Common myeloid progenitor, CD34-positive (primary cell): ENCODE results near the gene USP40.

Source experiments
- CTCF ChIA-PET: fragments of 350-600 bp; sonication (Branson Sonifier 250); formaldehyde crosslinking; loops from one replicate; lab custom pipeline; 2021; ENCODE audit warnings: antibody characterized with exemption; lab: Charles Lee
- POLR2A ChIA-PET: fragments of 350-600 bp; sonication (Branson Sonifier 250); formaldehyde crosslinking; loops from one replicate; lab custom pipeline; 2021; ENCODE audit warnings: antibody characterized with exemption; lab: Charles Lee
- DNase-seq, 3 donors: peaks; one replicate each; pipeline versions ENCODE4 v3.0.0 to v3.0.0-alpha.2; 2013
- H3K27ac ChIP-seq, 2 experiments: 1 replicate in 1 of 2; 2 replicates in 1 of 2; pipeline ENCODE4 v1.7.0; 2013; ENCODE audit warnings: inconsistent platforms in 2 of 2, low read length in 2 of 2, mild to moderate bottlenecking in 2 of 2, low read depth in 1 of 2, moderate library complexity in 1 of 2; ENCODE audit not compliant: severe bottlenecking in 2 of 2, insufficient read depth in 1 of 2, poor library complexity in 1 of 2
- H3K27me3 ChIP-seq, 5 experiments: replicated peaks in 2 of 5; 1 replicate in 3 of 5; 2 replicates in 2 of 5; pipeline versions ENCODE4 v1.6.1 to v1.7.0; 2013; ENCODE audit warnings: low read length in 4 of 5, mild to moderate bottlenecking in 2 of 5, moderate library complexity in 2 of 5, inconsistent platforms in 1 of 5; ENCODE audit not compliant: insufficient read depth in 5 of 5, control insufficient read depth in 4 of 5
- H3K36me3 ChIP-seq, 4 experiments: 1 replicate in 2 of 4; 2 replicates in 2 of 4; pipeline versions ENCODE4 v1.6.1 to v1.7.0; 2013; ENCODE audit warnings: low read length in 3 of 4, control low read depth in 1 of 4, mild to moderate bottlenecking in 1 of 4; ENCODE audit not compliant: control insufficient read depth in 4 of 4, insufficient read depth in 4 of 4
- H3K4me1 ChIP-seq, 4 experiments: 1 replicate in 3 of 4; 2 replicates in 1 of 4; pipeline versions ENCODE4 v1.6.1 to v1.7.1; 2013; ENCODE audit warnings: low read length in 3 of 4, mild to moderate bottlenecking in 3 of 4, control low read depth in 1 of 4, inconsistent platforms in 1 of 4, moderate library complexity in 1 of 4; ENCODE audit not compliant: control insufficient read depth in 4 of 4, insufficient read depth in 4 of 4; ENCODE audit errors: control extremely low read depth in 1 of 4
- H3K4me3 ChIP-seq, 7 experiments: 1 replicate in 4 of 7; 2 replicates in 3 of 7; pipeline versions ENCODE4 v1.5.1 to v1.7.0; 2013; ENCODE audit warnings: mild to moderate bottlenecking in 7 of 7, low read length in 6 of 7, moderate library complexity in 6 of 7, inconsistent platforms in 2 of 7, low read depth in 2 of 7, control low read depth in 1 of 7; ENCODE audit not compliant: insufficient read depth in 4 of 7, control insufficient read depth in 1 of 7; ENCODE audit errors: extremely low read depth in 1 of 7
- H3K9me3 ChIP-seq, 5 experiments: 1 replicate in 4 of 5; 2 replicates in 1 of 5; pipeline versions ENCODE4 v1.6.1 to v1.7.1; 2013; ENCODE audit warnings: low read length in 4 of 5, mild to moderate bottlenecking in 2 of 5, inconsistent platforms in 1 of 5, low read depth in 1 of 5, moderate library complexity in 1 of 5; ENCODE audit not compliant: control insufficient read depth in 4 of 5, insufficient read depth in 2 of 5; ENCODE audit errors: control extremely low read depth in 1 of 5
- WGBS: methylation state at CpG from one replicate; pipeline ENCODE4 v1.1.5; 2013; ENCODE audit not compliant: insufficient coverage; 5-methylcytosine and 5-hydroxymethylcytosine counted together

Gene USP40

DNA sequence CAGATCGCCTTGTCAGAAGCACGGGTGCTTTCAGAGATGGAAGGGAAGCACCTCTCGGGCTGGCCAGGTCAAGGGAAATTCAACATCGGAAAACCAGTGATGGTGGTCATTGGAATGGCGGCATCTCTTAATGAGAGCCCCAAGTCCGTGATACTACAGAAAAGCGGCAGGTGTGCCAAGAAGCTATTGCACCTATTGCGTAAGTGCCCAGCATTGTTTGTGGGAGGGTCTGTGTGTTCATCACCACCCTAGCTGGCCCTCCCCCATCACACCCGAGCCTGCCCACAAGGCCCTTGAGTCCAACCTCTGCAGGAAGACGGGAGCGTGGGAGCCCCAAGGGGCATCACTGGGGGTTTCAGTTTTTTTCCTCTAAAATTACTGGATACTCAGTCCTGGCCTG lies 111.6 kb downstream of the USP40 start:
- 95% methylated on average over 8 of the region's 11 CpGs for WGBS
- Histone ChIP-seq H3K27ac (no peak overlapping the region), H3K4me1 (no peaks in the 10 kb centered on the region), H3K9me3 (no peaks in the 10 kb centered on the region), H3K36me3 (peaks cover 28 to 88% (median 72%) of the 10 kb centered on the region in 4 experiments), H3K4me3 (no peak overlapping the region), H3K27me3 (no peaks in the 10 kb centered on the region)
- no peak for DNase-seq
- ChIA-PET CTCF (interaction anchor here (0.6 to 0.9 kb wide), 2 partner anchors 10 to 12 kb away, joined by 3 to 5 read pairs; no protein-coding TSS in a partner anchor), POLR2A (no interaction called here)

DNA sequence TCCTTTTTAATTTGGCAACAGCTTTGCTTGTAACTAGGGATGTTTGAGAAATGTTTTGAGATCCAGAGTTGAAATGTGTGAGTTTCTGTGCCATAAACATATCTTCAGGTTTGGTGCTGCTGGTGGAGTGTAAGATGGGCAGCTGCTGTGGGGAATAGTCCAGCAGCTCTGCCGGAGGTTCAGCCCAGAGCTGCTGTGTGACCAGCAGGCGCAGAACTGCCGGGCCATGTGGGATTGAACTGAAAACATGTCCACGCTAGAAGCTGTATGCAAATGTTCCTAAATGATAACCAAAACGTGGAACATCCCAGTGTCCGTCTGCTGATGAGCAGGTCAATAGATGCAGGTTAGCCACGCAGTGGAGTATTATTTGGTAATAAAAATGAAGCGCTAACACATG lies 112.7 kb downstream of the USP40 start:
- Histone ChIP-seq H3K27me3 (no peaks in the 10 kb centered on the region), H3K4me1 (no peaks in the 10 kb centered on the region), H3K36me3 (peaks cover 28 to 93% (median 76%) of the 10 kb centered on the region in 4 experiments), H3K4me3 (no peak overlapping the region), H3K27ac (no peak overlapping the region), H3K9me3 (no peaks in the 10 kb centered on the region)
- 96% methylated on average over 8 of the region's 8 CpGs for WGBS
- ChIA-PET CTCF (interaction anchor here (2.1 kb wide), 1 partner anchor 10 kb away, joined by 12 read pairs; no protein-coding TSS in a partner anchor), POLR2A (no interaction called here)
- DNase-seq = no peak

DNA sequence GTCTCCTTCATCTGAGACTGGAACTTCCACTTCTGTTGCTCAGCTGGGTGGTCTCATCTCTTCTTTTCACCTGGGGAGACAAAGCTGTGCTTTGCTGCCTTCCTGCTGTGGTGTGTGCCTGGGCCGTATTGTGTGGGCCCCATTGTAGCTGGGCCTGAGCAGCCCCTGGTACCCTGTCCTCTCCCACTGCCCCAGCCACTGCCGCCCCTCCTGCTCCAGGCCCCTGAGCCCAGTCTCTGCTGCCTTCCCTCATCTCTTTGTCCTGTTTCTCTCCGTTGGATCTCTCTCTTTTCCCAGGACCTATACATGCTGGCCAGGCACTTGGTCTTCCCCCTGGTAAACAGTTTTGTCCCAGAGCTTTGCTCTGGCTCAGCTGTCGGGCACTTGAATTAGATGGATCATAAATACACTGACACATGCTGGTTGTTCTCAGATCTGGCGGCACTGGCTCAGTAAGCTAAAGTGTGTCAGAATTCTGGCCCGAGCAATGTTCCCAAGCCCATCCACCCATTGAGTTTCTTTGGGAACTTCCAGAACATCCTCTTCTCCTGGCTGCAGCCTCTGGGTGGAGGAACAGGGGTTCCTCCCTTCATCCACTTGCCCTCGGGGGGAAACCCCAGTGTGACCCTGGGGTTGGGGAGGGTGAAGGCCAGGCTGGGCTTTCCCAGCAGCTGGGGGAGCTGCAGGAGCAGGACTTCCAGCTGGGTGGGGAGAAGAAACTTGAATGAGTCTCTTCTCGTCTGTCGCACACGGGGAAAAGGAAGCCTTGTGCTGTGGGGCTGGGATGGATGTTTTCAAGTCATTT lies 113.3 kb downstream of the USP40 start:
- H3K27ac ChIP-seq = no peak overlapping the region
- H3K9me3 ChIP-seq = no peaks in the 10 kb centered on the region
- H3K27me3 ChIP-seq = no peaks in the 10 kb centered on the region
- no peak overlapping the region for H3K4me3 ChIP-seq
- no peaks in the 10 kb centered on the region for H3K4me1 ChIP-seq
- peaks cover 30 to 97% (median 79%) of the 10 kb centered on the region in 4 experiments for H3K36me3 ChIP-seq
- WGBS = 97% methylated on average over 9 of the region's 10 CpGs
- ChIA-PET POLR2A (no interaction called here), CTCF (interaction anchor here (2.1 kb wide), 1 partner anchor 9 kb away, joined by 12 read pairs; no protein-coding TSS in a partner anchor)
- no peak for DNase-seq

DNA sequence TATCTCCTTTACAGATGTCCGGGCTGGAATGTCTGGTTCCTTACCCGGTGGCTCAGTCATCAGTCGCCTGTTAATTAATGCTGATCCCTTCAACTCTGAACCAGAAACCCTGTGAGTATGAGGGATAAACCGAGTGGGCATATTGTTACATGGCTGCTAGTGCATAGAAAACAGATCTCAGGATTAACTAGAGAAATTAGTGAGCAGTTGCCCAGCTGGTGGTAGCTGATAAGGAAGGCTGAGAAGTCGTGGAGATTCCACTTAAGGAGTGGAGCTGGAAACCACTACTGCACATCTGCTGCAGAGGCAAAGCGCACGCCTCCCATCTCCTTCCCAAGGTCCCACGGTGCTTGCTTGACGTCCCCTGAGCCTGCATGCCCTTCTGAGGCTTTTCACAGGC lies 114.6 kb downstream of the USP40 start:
- Histone ChIP-seq H3K36me3 (peaks cover 24 to 96% (median 73%) of the 10 kb centered on the region in 4 experiments), H3K27ac (no peak overlapping the region), H3K4me3 (no peak overlapping the region), H3K4me1 (no peaks in the 10 kb centered on the region), H3K9me3 (no peaks in the 10 kb centered on the region), H3K27me3 (no peaks in the 10 kb centered on the region)
- ChIA-PET CTCF (interaction anchor here (1.3 to 2.1 kb wide), 2 partner anchors 8 to 47 kb away, joined by 3 to 12 read pairs; no protein-coding TSS in a partner anchor), POLR2A (no interaction called here)
- DNase-seq = peak in 1 of 3 donors; percentile 36
- 88% methylated on average over 8 of the region's 9 CpGs for WGBS

DNA sequence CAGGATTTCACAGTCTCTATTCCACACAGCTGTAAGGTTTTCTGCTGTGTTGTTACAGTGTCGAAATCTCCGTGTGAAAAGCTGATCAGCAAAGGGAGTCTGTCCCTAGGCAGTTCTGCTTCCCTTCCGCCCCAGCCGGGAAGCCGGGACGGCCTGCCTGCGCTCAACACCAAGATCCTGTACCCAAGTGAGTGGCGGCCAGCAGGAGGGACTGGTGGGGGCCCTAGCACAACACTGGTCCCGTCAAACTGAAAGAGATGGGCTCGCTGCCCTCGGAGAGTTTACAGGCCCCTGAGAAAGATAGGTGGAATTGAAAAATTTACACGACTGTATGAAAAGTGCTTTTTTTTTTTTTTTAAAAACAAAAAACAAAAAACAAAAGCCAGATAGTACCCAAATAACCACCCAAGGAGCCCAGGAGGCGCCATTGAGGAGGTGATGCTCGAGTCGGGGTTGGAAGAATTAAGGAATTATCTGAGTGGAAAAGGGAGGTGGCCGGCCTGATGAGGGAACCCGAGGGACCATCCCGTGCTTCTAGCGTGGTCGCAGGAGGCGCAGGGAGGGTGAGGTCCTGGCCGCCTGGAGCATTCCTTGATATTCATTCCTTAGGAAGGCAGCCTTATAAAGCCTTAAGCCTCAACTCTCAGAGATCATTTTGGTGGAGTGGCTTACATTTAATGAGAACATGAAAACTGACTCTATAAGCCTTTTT lies 115.6 kb downstream of the USP40 start:
- no peaks in the 10 kb centered on the region for H3K27me3 ChIP-seq
- ChIA-PET POLR2A (no interaction called here), CTCF (interaction anchor here (1.3 kb wide), 1 partner anchor 46 kb away, joined by 3 read pairs; no protein-coding TSS in a partner anchor)
- no peak overlapping the region for H3K27ac ChIP-seq
- DNase-seq = no peak
- no peaks in the 10 kb centered on the region for H3K9me3 ChIP-seq
- H3K36me3 ChIP-seq = peaks cover 18 to 97% (median 74%) of the 10 kb centered on the region in 4 experiments
- 100% methylated on average over 10 of the region's 22 CpGs for WGBS
- H3K4me1 ChIP-seq = no peaks in the 10 kb centered on the region
- H3K4me3 ChIP-seq = no peak overlapping the region

DNA sequence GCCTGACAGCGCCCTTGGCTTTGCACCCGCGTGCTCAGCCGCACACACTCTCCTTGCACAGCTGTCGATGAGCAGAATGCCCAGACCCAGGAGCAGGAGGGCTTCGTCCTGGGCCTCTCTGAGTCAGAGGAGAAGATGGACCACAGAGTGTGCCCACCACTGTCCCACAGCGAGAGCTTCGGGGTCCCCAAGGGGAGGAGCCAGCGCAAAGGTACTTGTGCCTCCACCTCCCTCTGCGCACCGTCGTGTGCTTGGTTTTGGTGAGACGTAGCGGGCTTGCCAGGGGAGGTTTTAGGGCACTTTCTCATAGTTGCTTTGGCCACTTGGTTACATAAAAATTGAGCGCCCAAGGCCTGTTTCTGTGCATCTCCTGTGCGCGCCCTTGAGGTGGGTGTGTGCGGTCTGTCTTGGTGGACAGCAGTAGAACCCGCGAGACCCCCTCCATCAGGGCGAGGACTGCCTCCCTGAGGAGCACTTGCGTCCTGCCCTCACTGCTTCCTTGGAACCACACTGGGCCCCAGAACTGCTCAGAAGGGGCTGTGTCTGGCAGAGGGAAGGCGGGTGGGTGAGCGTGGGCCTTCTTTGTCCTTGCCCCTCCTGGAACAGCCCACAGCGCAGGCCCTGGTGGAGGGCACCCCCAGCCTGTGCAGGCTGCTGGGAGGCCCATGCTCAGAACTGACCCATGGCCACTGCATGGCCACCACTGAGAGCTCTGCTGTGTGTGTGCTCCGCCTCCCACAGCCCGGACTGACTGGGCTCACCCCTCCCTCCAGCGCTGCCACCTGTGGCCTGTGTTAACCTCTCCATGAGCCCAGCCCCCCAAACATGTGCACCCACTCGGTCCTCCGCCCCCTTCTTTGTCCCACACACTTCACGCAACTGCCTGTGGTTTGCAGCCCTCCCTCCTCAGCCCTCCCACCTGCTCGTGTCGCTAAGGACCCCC lies 116.4 kb downstream of the USP40 start:
- WGBS = 98% methylated on average over 30 of the region's 33 CpGs
- H3K9me3 ChIP-seq = no peaks in the 10 kb centered on the region
- ChIA-PET CTCF (interaction anchor here (9.1 kb wide), 1 partner anchor 47 kb away, joined by 162 read pairs; no protein-coding TSS in a partner anchor), POLR2A (no interaction called here)
- peaks cover 16 to 97% (median 69%) of the 10 kb centered on the region in 4 experiments for H3K36me3 ChIP-seq
- H3K4me1 ChIP-seq = no peaks in the 10 kb centered on the region
- no peak for DNase-seq
- no peaks in the 10 kb centered on the region for H3K27me3 ChIP-seq
- H3K4me3 ChIP-seq = no peak overlapping the region
- no peak overlapping the region for H3K27ac ChIP-seq
